Fibroblast of mammary gland (primary cell): Measurements from ENCODE around the gene UGT1A5.

Experiments used
- DNase-seq: peaks from one replicate; pipeline ENCODE4 v3.0.0-alpha.2; 2010; ENCODE audit warnings: low read depth
- H3K4me3 ChIP-seq: 2 replicates; pipeline ENCODE4 v1.5.1; 2011; ENCODE audit warnings: low read depth, mild to moderate bottlenecking, low read length, moderate library complexity; ENCODE audit not compliant: control insufficient read depth
- CTCF ChIP-seq: conservative IDR thresholded peaks from 2 replicates; pipeline ENCODE4 v1.5.1; 2011; ENCODE audit warnings: low read depth, low read length, inconsistent platforms; ENCODE audit not compliant: control insufficient read depth, insufficient read depth

The UGT1A5 gene

GRCh38 chr2:233799087-233799665 is 86.5 kb downstream of the UGT1A5 start:
- DNase-seq = no peak
- TF ChIP-seq CTCF = no peak
- no peak overlapping the region for H3K4me3 ChIP-seq

GRCh38 chr2:233799716-233800115 is 87.0 kb downstream of the UGT1A5 start:
- DNase-seq = no peak
- no peak for TF ChIP-seq CTCF
- H3K4me3 ChIP-seq = no peak overlapping the region

- no peak overlapping the region for H3K4me3 ChIP-seq
- DNase-seq = no peak
- TF ChIP-seq CTCF = no peak
Observed at GRCh38 chr2:233800208-233800607, 87.5 kb downstream of the UGT1A5 start.

GRCh38 chr2:233801357-233802131 is 88.8 kb downstream of the UGT1A5 start:
- DNase-seq = peak; percentile 10
- no peak overlapping the region for H3K4me3 ChIP-seq
- TF ChIP-seq CTCF = no peak

- no peak overlapping the region for H3K4me3 ChIP-seq
- no peak for DNase-seq
- no peak for TF ChIP-seq CTCF
Observed at GRCh38 chr2:233802132-233802815, 89.6 kb downstream of the UGT1A5 start.

- no peak overlapping the region for H3K4me3 ChIP-seq
- TF ChIP-seq CTCF = no peak
- no peak for DNase-seq
Observed at GRCh38 chr2:233803292-233803911, 90.7 kb downstream of the UGT1A5 start.
